Measurements from ENCODE around the gene TACC2.

Gene TACC2

DNA sequence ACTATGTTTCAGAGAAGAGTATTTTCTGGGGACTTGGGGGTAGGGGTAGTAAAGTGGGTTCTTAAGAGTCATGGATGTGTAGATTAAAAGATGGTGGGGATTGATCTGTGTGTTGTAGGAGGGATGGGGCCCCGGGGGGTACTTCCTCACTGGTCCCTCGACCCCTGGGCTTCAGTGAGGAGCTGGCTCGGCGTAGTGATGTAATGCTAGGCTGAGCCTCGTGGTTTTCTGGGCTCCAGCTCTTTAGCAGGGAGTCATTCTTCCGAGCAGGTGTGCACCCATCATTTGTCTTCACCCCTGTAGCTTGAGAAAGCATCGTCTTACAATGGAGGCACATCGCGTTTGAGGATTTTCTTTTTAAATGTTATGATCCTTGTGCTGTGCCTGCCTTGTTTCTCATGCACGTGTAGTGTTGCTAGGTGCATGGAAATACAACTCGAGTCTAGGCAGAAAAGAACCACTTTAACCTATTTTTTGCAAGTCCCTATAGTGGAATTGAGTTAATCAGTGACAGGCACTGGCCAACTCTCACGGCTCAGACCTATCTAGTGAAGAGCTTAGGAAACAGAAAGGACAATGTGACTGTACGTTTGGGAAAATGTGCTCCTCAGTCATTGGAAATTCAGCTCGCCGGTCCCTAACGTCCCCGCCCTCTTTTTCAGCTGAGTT lies 176.0 kb downstream of the TACC2 start:
- H3K27me3 ChIP-seq = no peaks in the 10 kb centered on the region
- peak overlapping the region; percentile 86 for H3K4me3 ChIP-seq (ENCODE audit: low read depth, low read length)
- TF ChIP-seq, protein P1, sequence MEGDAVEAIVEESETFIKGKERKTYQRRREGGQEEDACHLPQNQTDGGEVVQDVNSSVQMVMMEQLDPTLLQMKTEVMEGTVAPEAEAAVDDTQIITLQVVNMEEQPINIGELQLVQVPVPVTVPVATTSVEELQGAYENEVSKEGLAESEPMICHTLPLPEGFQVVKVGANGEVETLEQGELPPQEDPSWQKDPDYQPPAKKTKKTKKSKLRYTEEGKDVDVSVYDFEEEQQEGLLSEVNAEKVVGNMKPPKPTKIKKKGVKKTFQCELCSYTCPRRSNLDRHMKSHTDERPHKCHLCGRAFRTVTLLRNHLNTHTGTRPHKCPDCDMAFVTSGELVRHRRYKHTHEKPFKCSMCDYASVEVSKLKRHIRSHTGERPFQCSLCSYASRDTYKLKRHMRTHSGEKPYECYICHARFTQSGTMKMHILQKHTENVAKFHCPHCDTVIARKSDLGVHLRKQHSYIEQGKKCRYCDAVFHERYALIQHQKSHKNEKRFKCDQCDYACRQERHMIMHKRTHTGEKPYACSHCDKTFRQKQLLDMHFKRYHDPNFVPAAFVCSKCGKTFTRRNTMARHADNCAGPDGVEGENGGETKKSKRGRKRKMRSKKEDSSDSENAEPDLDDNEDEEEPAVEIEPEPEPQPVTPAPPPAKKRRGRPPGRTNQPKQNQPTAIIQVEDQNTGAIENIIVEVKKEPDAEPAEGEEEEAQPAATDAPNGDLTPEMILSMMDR (IDR thresholded peaks at IDR 0.05; ENCODE audit: low read depth, low read length) = no peak
- H3K36me3 ChIP-seq = no peaks in the 10 kb centered on the region
- H3K4me1 ChIP-seq = peaks cover 5% of the 10 kb centered on the region; the same call in 1 of the 2 replicates
- H3K9me3 ChIP-seq = no peaks in the 10 kb centered on the region
- DNase-seq = no peak

DNA sequence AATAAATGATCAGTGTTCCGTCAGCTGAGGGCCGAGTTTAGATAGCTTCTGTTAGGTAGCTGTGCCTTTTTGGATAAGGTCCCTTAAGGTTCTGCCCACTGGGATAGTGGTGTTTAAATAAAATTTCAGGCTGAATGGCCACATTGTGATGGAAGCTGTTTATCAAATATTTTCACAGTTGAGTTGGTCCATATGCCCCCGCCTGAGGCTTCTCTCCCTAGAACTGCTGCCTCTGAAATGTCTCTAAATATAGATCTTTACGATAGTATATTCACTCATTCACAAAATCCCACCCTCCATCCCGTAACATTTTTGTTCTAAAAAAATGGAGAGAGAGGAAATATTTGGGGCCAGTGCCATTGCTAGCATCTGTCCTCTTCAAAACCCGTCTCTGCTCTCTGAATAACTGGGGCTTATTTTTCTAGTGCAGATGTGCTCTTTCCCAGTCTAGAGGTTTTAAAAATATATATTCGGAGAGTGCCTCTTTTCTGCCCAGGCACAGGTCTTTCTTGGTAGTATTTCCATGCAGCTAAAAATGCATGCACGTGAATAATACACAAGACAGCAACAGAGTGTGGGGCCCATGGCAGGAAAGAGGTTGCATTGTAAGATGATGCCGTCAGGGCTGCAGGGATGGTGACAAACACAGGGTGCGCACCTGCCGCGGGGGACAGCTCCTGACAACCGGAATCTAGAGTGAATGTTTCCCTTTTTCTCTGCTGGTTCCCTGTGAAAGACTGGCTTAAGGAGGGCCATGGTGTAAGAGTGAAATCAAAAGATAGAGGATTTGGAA lies 176.7 kb downstream of the TACC2 start:
- TF ChIP-seq, protein P1 (IDR thresholded peaks at IDR 0.05; ENCODE audit: low read depth, low read length) = no peak
- Histone ChIP-seq H3K27me3 (no peaks in the 10 kb centered on the region), H3K9me3 (no peaks in the 10 kb centered on the region), H3K36me3 (no peaks in the 10 kb centered on the region), H3K4me1 (peaks cover 5% of the 10 kb centered on the region; the same call in 1 of the 2 replicates), H3K4me3 (ENCODE audit: low read depth, low read length) (peak overlapping the region; percentile 86)
- DNase-seq = no peak

DNA sequence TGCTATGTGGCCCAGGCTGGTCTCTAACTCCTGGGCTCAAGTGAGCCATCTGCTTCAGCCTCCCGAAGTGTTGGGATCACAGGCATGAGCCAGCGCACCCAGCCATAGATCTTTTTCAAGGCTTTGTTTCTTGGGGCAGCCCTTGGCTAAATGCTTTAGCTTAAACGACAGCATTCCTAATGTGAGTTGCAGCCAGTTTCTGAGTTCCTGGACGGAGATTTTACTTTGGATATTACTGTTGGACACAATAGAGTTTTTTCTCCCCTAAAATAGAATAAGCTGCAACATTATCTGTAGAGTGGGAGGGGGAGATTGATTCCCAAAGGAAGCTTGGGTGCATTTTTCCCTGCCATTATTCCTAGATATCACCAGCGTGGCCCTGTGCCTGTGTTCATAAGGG lies 179.1 kb downstream of the TACC2 start:
- no peaks in the 10 kb centered on the region for H3K36me3 ChIP-seq
- TF ChIP-seq, protein P1 (IDR thresholded peaks at IDR 0.05; ENCODE audit: low read depth, low read length) = no peak
- H3K9me3 ChIP-seq = no peaks in the 10 kb centered on the region
- no peak for DNase-seq
- peaks cover 5% of the 10 kb centered on the region; the same call in 1 of the 2 replicates for H3K4me1 ChIP-seq
- H3K27me3 ChIP-seq = no peaks in the 10 kb centered on the region
- no peak overlapping the region for H3K4me3 ChIP-seq (ENCODE audit: low read depth, low read length)

DNA sequence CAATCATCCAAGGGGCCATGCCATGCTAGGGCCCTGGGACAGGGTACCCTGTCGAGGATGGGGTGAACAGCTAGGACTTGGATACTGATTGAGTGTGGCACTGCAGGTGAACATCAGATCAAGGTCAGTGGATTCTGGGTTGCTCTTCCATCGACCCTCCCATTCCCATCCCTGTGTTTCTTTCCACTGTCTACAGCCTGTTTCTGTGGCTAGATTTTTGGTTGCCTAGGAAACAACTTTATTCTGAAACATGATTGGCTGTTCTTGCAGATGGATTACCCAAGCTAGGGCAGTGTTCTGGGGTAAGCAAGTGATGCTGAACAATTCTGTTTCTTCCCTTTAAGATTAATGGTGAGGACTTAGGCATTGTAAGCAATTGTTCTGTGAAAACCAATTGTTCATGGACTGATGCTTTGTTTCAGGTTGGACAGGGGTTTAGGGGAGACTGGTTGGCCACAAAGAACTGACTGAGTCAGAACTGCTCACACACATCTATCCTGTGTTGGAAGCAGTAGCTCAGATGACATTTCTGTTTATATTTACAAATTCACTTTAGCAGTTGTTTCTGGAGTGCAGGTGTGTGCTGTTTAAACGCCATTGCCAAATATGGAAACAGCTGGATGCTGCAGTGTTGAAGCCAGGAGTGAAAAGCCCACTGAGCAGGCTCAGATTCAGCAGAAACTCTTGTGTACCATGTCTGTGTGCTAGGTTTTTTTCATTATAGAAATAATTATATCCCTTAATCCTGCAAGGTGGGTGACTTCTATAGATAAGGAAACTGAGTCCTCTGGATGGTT lies 179.8 kb downstream of the TACC2 start:
- Histone ChIP-seq H3K4me1 (peaks cover 5% of the 10 kb centered on the region; the same call in 1 of the 2 replicates), H3K27me3 (no peaks in the 10 kb centered on the region), H3K36me3 (no peaks in the 10 kb centered on the region), H3K9me3 (no peaks in the 10 kb centered on the region), H3K4me3 (ENCODE audit: low read depth, low read length) (no peak overlapping the region)
- TF ChIP-seq, protein P1 (IDR thresholded peaks at IDR 0.05; ENCODE audit: low read depth, low read length) = no peak
- DNase-seq = no peak

DNA sequence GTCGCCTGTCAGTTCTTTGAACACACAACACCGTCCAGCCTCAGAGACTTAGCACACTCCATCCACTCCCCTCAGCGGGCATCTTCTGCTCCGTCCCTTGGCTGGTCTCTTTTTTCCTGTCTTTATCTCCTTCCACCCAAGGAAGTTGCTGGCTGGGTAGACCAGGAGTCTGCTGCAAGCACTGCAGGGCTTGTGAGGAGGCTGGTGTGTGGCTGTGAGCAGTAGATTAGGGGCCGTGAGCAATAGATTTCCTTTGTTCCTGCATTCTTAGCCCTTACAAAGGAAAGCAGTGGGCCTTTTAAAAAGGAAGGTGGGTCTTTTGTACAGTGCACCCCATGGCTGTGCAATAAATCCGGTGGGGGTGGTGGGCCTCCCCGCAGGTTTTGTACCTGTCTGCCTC lies 181.8 kb downstream of the TACC2 start:
- Histone ChIP-seq H3K4me1 (no peaks in the 10 kb centered on the region), H3K36me3 (no peaks in the 10 kb centered on the region), H3K4me3 (ENCODE audit: low read depth, low read length) (no peak overlapping the region), H3K9me3 (no peaks in the 10 kb centered on the region), H3K27me3 (no peaks in the 10 kb centered on the region)
- TF ChIP-seq, protein P1 (IDR thresholded peaks at IDR 0.05; ENCODE audit: low read depth, low read length) = no peak
- no peak for DNase-seq

Measured in BE2C (cell line).